Activated CD4-positive, alpha-beta T cell treated with anti-CD3 and anti-CD28 coated beads for 36 hours (primary cell): ENCODE measurements around the gene MAST4. TPM values are rescaled to one million over a fixed set of nuclear protein-coding genes. Genes with fewer than 3 reads are reported as not detected.

ENCODE experiments used
- ATAC-seq: fragments of 200-7000 bp; cut with Tn5 transposase; one replicate; pipeline ENCODE4 v1.10.0; 2021; ENCODE audit warnings: mild to moderate bottlenecking, moderate library complexity
- CTCF ChIA-PET: fragments of 350-600 bp; sonication (Branson Sonifier 250); formaldehyde crosslinking; loops from one replicate; lab custom pipeline; 2021; ENCODE audit warnings: antibody characterized with exemption; lab: Charles Lee
- POLR2A ChIA-PET: fragments of 350-600 bp; sonication (Branson Sonifier 250); formaldehyde crosslinking; loops from one replicate; lab custom pipeline; 2021; ENCODE audit warnings: antibody characterized with exemption, inconsistent platforms; lab: Charles Lee
- DNase-seq: peaks from one replicate; pipeline ENCODE4 v3.0.0-alpha.2; 2020
- H3K27ac Mint-ChIP-seq: one replicate; pipeline ENCODE4 v1.8.0; 2021; ENCODE audit warnings: mixed read lengths
- H3K27me3 Mint-ChIP-seq: one replicate; pipeline ENCODE4 v1.8.0; 2021; ENCODE audit warnings: mixed read lengths
- H3K36me3 Mint-ChIP-seq: one replicate; pipeline ENCODE4 v1.8.0; 2021; ENCODE audit warnings: low read depth, mixed read lengths
- H3K4me1 Mint-ChIP-seq: one replicate; pipeline ENCODE4 v1.8.0; 2021; ENCODE audit warnings: mixed read lengths
- H3K4me3 Mint-ChIP-seq: one replicate; pipeline ENCODE4 v1.8.0; 2021; ENCODE audit warnings: mild to moderate bottlenecking, moderate library complexity, mixed read lengths
- H3K9me3 Mint-ChIP-seq: one replicate; pipeline ENCODE4 v1.8.0; 2021; ENCODE audit warnings: low read depth, mixed read lengths
- intact Hi-C, 2 experiments: fragments of 100-400 bp; cut with DNase I in 1 of 2; cut with micrococcal nuclease in 1 of 2; formaldehyde crosslinking; loops; one replicate each; pipeline versions ENCODE4 v1.14.2 to v1.15.1; 2022 to 2024; cut with DNase I, micrococcal nuclease
- total RNA-seq, 2 experiments: library from RNA; stranded (reverse); gene quantifications; one replicate each; pipeline ENCODE4 v1.2.3, GENCODE V29; 2021

The MAST4 gene
- total RNA-seq, 2 experiments from 2014 or later = 19.2 to 26.7 TPM

- H3K9me3 Mint-ChIP-seq = no peaks in the 10 kb centered on the region
- peaks cover 11% of the 10 kb centered on the region for H3K27me3 Mint-ChIP-seq
- ChIA-PET CTCF (interaction anchor here (1.1 kb wide), 1 partner anchor 118 kb away, joined by 3 read pairs; no protein-coding TSS in a partner anchor), POLR2A (no interaction called here)
- no peak for DNase-seq
- H3K4me1 Mint-ChIP-seq = no peaks in the 10 kb centered on the region
- H3K27ac Mint-ChIP-seq = no peak overlapping the region
- ATAC-seq = no peak
- H3K36me3 Mint-ChIP-seq = no peaks in the 10 kb centered on the region
- no peak overlapping the region for H3K4me3 Mint-ChIP-seq
- intact Hi-C loops = no loop called here
Measured at GRCh38 chr5:66728049-66728448, 131.9 kb downstream of the MAST4 start.

- no peak for DNase-seq
- no peak for ATAC-seq
- ChIA-PET POLR2A (no interaction called here), CTCF (interaction anchor here (0.8 kb wide), 1 partner anchor 64 kb away, joined by 4 read pairs; no protein-coding TSS in a partner anchor)
- Mint-ChIP-seq H3K4me3 (no peak overlapping the region), H3K27me3 (peaks cover 12% of the 10 kb centered on the region), H3K27ac (no peak overlapping the region), H3K9me3 (no peaks in the 10 kb centered on the region), H3K36me3 (no peaks in the 10 kb centered on the region), H3K4me1 (no peaks in the 10 kb centered on the region)
- intact Hi-C loops = no loop called here
Measured at GRCh38 chr5:66737096-66737495, 140.9 kb downstream of the MAST4 start.

GRCh38 chr5:66738136-66738535 lies 141.9 kb downstream of the MAST4 start:
- intact Hi-C loops = no loop called here
- Mint-ChIP-seq H3K27ac (no peak overlapping the region), H3K4me1 (peaks cover 6% of the 10 kb centered on the region), H3K9me3 (no peaks in the 10 kb centered on the region), H3K27me3 (peaks cover 8% of the 10 kb centered on the region), H3K36me3 (no peaks in the 10 kb centered on the region), H3K4me3 (no peak overlapping the region)
- ATAC-seq (no peak), DNase-seq (no peak)
- ChIA-PET CTCF (no interaction called here), POLR2A (no interaction called here)

GRCh38 chr5:66739021-66739420 lies 142.8 kb downstream of the MAST4 start:
- H3K27ac Mint-ChIP-seq = no peak overlapping the region
- no peak overlapping the region for H3K4me3 Mint-ChIP-seq

GRCh38 chr5:66739951-66740350 lies 143.8 kb downstream of the MAST4 start:
- H3K27me3 Mint-ChIP-seq = peaks cover 8% of the 10 kb centered on the region
- no peak for ATAC-seq
- peaks cover 14% of the 10 kb centered on the region for H3K4me1 Mint-ChIP-seq
- H3K9me3 Mint-ChIP-seq = no peaks in the 10 kb centered on the region
- no peak for DNase-seq
- no peaks in the 10 kb centered on the region for H3K36me3 Mint-ChIP-seq
- ChIA-PET CTCF (no interaction called here), POLR2A (no interaction called here)
- no peak overlapping the region for H3K27ac Mint-ChIP-seq
- no peak overlapping the region for H3K4me3 Mint-ChIP-seq
- intact Hi-C loops = no loop called here

More at GRCh38 chr5:66739021-66739420, 142.8 kb downstream of the MAST4 start:
- DNase-seq = no peak
- ATAC-seq = no peak
- POLR2A ChIA-PET = no interaction called here
- intact Hi-C loops = no loop called here
- Mint-ChIP-seq H3K9me3 (no peaks in the 10 kb centered on the region), H3K36me3 (no peaks in the 10 kb centered on the region), H3K4me1 (peaks cover 8% of the 10 kb centered on the region), H3K27me3 (peaks cover 8% of the 10 kb centered on the region)
- CTCF ChIA-PET = no interaction called here

- ATAC-seq (no peak), DNase-seq (no peak)
- Mint-ChIP-seq H3K4me1 (peaks cover 14% of the 10 kb centered on the region), H3K4me3 (no peak overlapping the region), H3K27me3 (peaks cover 11% of the 10 kb centered on the region), H3K36me3 (no peaks in the 10 kb centered on the region), H3K9me3 (no peaks in the 10 kb centered on the region), H3K27ac (no peak overlapping the region)
- ChIA-PET CTCF (interaction anchor here (0.6 kb wide), 1 partner anchor 72 kb away, joined by 3 read pairs; no protein-coding TSS in a partner anchor), POLR2A (no interaction called here)
- intact Hi-C loops = no loop called here
Measured at GRCh38 chr5:66741394-66741793, 145.2 kb downstream of the MAST4 start.

GRCh38 chr5:66742083-66742895 lies 146.1 kb downstream of the MAST4 start:
- H3K27ac Mint-ChIP-seq = no peak overlapping the region
- H3K4me1 Mint-ChIP-seq = peaks cover 14% of the 10 kb centered on the region
- POLR2A ChIA-PET = no interaction called here

GRCh38 chr5:66742896-66743247 lies 146.7 kb downstream of the MAST4 start:
- Mint-ChIP-seq H3K36me3 (no peaks in the 10 kb centered on the region), H3K4me1 (peaks cover 14% of the 10 kb centered on the region), H3K27ac (no peak overlapping the region), H3K9me3 (no peaks in the 10 kb centered on the region), H3K4me3 (no peak overlapping the region), H3K27me3 (peaks cover 12% of the 10 kb centered on the region)
- POLR2A ChIA-PET = no interaction called here
- intact Hi-C loops = no loop called here
- ATAC-seq = no peak
- CTCF ChIA-PET = interaction anchor here (1.1 to 2.3 kb wide), 3 partner anchors 35 to 437 kb away, joined by 3 to 7 read pairs (median 3); no protein-coding TSS in a partner anchor
- no peak for DNase-seq

More at GRCh38 chr5:66742083-66742895, 146.1 kb downstream of the MAST4 start:
- no peaks in the 10 kb centered on the region for H3K36me3 Mint-ChIP-seq
- H3K27me3 Mint-ChIP-seq = peaks cover 12% of the 10 kb centered on the region
- H3K9me3 Mint-ChIP-seq = no peaks in the 10 kb centered on the region
- intact Hi-C loops = no loop called here
- DNase-seq = peak; percentile 33
- ATAC-seq = no peak
- CTCF ChIA-PET = interaction anchor here (1.1 to 2.3 kb wide), 3 partner anchors 35 to 436 kb away, joined by 3 to 7 read pairs (median 3); no protein-coding TSS in a partner anchor
- no peak overlapping the region for H3K4me3 Mint-ChIP-seq

GRCh38 chr5:66743344-66743743 lies 147.2 kb downstream of the MAST4 start:
- Mint-ChIP-seq H3K36me3 (no peaks in the 10 kb centered on the region), H3K27ac (no peak overlapping the region), H3K9me3 (no peaks in the 10 kb centered on the region), H3K4me3 (no peak overlapping the region), H3K4me1 (peaks cover 14% of the 10 kb centered on the region), H3K27me3 (peaks cover 12% of the 10 kb centered on the region)
- intact Hi-C loops = no loop called here
- POLR2A ChIA-PET = no interaction called here
- no peak for DNase-seq
- CTCF ChIA-PET = interaction anchor here (0.6 to 2.3 kb wide), 3 partner anchors 36 to 437 kb away, joined by 3 to 7 read pairs (median 3); no protein-coding TSS in a partner anchor
- ATAC-seq = no peak

GRCh38 chr5:66744040-66744439 lies 147.8 kb downstream of the MAST4 start:
- ChIA-PET POLR2A (no interaction called here), CTCF (interaction anchor here (0.6 to 2.3 kb wide), 3 partner anchors 337 to 438 kb away, joined by 3 to 7 read pairs (median 5); no protein-coding TSS in a partner anchor)
- H3K4me1 Mint-ChIP-seq = peaks cover 14% of the 10 kb centered on the region
- intact Hi-C loops = no loop called here
- no peak overlapping the region for H3K4me3 Mint-ChIP-seq
- no peaks in the 10 kb centered on the region for H3K36me3 Mint-ChIP-seq
- no peaks in the 10 kb centered on the region for H3K9me3 Mint-ChIP-seq
- peaks cover 14% of the 10 kb centered on the region for H3K27me3 Mint-ChIP-seq
- ATAC-seq = no peak
- H3K27ac Mint-ChIP-seq = no peak overlapping the region
- no peak for DNase-seq

- H3K36me3 Mint-ChIP-seq = no peaks in the 10 kb centered on the region
- ChIA-PET POLR2A (no interaction called here), CTCF (interaction anchor here (1.5 kb wide), 1 partner anchor 439 kb away, joined by 5 read pairs; no protein-coding TSS in a partner anchor)
- intact Hi-C loops = no loop called here
- no peaks in the 10 kb centered on the region for H3K9me3 Mint-ChIP-seq
- H3K27me3 Mint-ChIP-seq = peaks cover 16% of the 10 kb centered on the region
- H3K27ac Mint-ChIP-seq = no peak overlapping the region
- peaks cover 14% of the 10 kb centered on the region for H3K4me1 Mint-ChIP-seq
- ATAC-seq = no peak
- no peak for DNase-seq
- H3K4me3 Mint-ChIP-seq = no peak overlapping the region
Measured at GRCh38 chr5:66745297-66745696, 149.1 kb downstream of the MAST4 start.

- Mint-ChIP-seq H3K36me3 (no peaks in the 10 kb centered on the region), H3K27me3 (peaks cover 11% of the 10 kb centered on the region), H3K9me3 (no peaks in the 10 kb centered on the region), H3K4me1 (peaks cover 12% of the 10 kb centered on the region), H3K4me3 (no peak overlapping the region), H3K27ac (no peak overlapping the region)
- CTCF ChIA-PET = no interaction called here
- DNase-seq = no peak
- no peak for ATAC-seq
- POLR2A ChIA-PET = no interaction called here
- intact Hi-C loops = no loop called here
Measured at GRCh38 chr5:66747607-66748006, 151.4 kb downstream of the MAST4 start.
